Suprapubic skin (tissue), 3 donors: Measurements from ENCODE around the gene CACNB4.

Source experiments
- POLR2AphosphoS5 ChIP-seq, 3 donors: sonication (generic); formaldehyde crosslinking; IDR thresholded peaks; one replicate each; pipeline ENCODE4 v1.6.1; 2017; ENCODE audit warnings: antibody characterized with exemption in 3 of 3
- TF ChIP-seq, protein P1 (sequence below), 2 donors: fragments of 200-600 bp in 1 of 2; fragments of 450-650 bp in 1 of 2; sonication (generic) in 1 of 2; IDR thresholded peaks; one replicate each; pipeline ENCODE4 v1.5.1; 2016 to 2019; ENCODE audit warnings: antibody characterized with exemption in 2 of 2, mild to moderate bottlenecking in 1 of 2, moderate library complexity in 1 of 2

DNA sequence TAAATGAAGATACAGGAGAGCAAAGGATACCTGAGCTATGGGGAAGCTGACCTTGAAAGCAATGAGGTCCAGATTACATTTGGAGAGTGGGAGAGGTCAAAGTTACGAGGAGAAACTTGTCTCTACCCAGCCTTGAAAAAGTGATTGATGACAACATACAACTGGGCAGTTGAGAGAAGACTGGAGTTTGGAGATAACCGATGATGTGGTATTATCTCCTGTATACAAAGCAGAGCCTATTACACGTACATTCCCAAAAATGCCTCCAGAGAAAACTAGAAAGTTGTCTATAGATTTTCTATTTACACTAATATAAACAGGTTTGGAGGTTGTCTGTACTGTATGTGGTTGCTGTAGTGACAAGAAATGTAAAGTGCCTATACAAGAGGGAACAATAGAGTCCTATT, 299.0 kb downstream of the CACNB4 start:
- TF ChIP-seq, protein P1, sequence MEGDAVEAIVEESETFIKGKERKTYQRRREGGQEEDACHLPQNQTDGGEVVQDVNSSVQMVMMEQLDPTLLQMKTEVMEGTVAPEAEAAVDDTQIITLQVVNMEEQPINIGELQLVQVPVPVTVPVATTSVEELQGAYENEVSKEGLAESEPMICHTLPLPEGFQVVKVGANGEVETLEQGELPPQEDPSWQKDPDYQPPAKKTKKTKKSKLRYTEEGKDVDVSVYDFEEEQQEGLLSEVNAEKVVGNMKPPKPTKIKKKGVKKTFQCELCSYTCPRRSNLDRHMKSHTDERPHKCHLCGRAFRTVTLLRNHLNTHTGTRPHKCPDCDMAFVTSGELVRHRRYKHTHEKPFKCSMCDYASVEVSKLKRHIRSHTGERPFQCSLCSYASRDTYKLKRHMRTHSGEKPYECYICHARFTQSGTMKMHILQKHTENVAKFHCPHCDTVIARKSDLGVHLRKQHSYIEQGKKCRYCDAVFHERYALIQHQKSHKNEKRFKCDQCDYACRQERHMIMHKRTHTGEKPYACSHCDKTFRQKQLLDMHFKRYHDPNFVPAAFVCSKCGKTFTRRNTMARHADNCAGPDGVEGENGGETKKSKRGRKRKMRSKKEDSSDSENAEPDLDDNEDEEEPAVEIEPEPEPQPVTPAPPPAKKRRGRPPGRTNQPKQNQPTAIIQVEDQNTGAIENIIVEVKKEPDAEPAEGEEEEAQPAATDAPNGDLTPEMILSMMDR (IDR thresholded peaks at IDR 0.05) = no peak
- no peak for TF ChIP-seq POLR2AphosphoS5 (IDR thresholded peaks at IDR 0.05)
